CD14-positive monocyte (primary cell): Measurements from ENCODE around the gene KRT75. TPM values are rescaled to one million over a fixed set of nuclear protein-coding genes. Genes with fewer than 3 reads are reported as not detected.

ENCODE experiments used
- DNase-seq, 3 donors: peaks; one replicate each; pipeline ENCODE4 v3.0.0-alpha.2; 2011 to 2022
- H2AFZ ChIP-seq: 2 replicates; pipeline ENCODE4 v1.6.0; 2012; ENCODE audit warnings: mild to moderate bottlenecking, low read depth, low read length, inconsistent platforms; ENCODE audit not compliant: insufficient read depth, poor library complexity, severe bottlenecking
- H3K27ac ChIP-seq, 2 donors: 1 replicate in 1 of 2; 2 replicates in 1 of 2; pipeline ENCODE4 v1.5.1; 2012 to 2013; ENCODE audit warnings: low read length in 2 of 2, control low read depth in 1 of 2, inconsistent platforms in 1 of 2, low read depth in 1 of 2, mild to moderate bottlenecking in 1 of 2
- H3K27me3 ChIP-seq, 2 donors: one replicate each; pipeline versions ENCODE4 v1.6.0 to v1.6.1; 2011 to 2013; ENCODE audit warnings: low read length in 2 of 2; ENCODE audit not compliant: control insufficient read depth in 2 of 2, insufficient read depth in 2 of 2
- H3K36me3 ChIP-seq, 2 donors: replicated peaks in 1 of 2; 1 replicate in 1 of 2; 2 replicates in 1 of 2; pipeline versions ENCODE4 v1.5.1 to v1.6.1; 2012 to 2013; ENCODE audit warnings: low read length in 2 of 2, control low read depth in 1 of 2, inconsistent platforms in 1 of 2, mild to moderate bottlenecking in 1 of 2; ENCODE audit not compliant: insufficient read depth in 2 of 2, control insufficient read depth in 1 of 2
- H3K4me1 ChIP-seq, 2 donors: 1 replicate in 1 of 2; 2 replicates in 1 of 2; pipeline versions ENCODE4 v1.5.1 to v1.6.1; 2012 to 2013; ENCODE audit warnings: low read length in 2 of 2, control low read depth in 1 of 2, inconsistent platforms in 1 of 2, mild to moderate bottlenecking in 1 of 2, moderate library complexity in 1 of 2; ENCODE audit not compliant: insufficient read depth in 2 of 2, control insufficient read depth in 1 of 2
- H3K4me2 ChIP-seq: replicated peaks from 2 replicates; pipeline ENCODE3; 2012; ENCODE audit warnings: low read length, moderate library complexity, mild to moderate bottlenecking; ENCODE audit not compliant: poor library complexity, severe bottlenecking; ENCODE audit errors: extremely low read depth
- H3K4me3 ChIP-seq, 3 experiments: fragments of 200-600 bp in 1 of 3; sonication (generic) in 1 of 3; replicated peaks in 1 of 3; 1 replicate in 2 of 3; 2 replicates in 1 of 3; pipeline ENCODE4 v1.5.1; 2011 to 2013; ENCODE audit warnings: low read length in 3 of 3, mild to moderate bottlenecking in 3 of 3, control low read depth in 2 of 3, low read depth in 2 of 3, inconsistent platforms in 1 of 3, moderate library complexity in 1 of 3
- H3K79me2 ChIP-seq: 2 replicates; pipeline ENCODE4 v1.6.0; 2012; ENCODE audit warnings: mild to moderate bottlenecking, control low read depth, inconsistent platforms, low read length, moderate library complexity; ENCODE audit not compliant: insufficient read depth
- H3K9ac ChIP-seq: 2 replicates; pipeline ENCODE4 v1.6.0; 2017; ENCODE audit warnings: low read length, mild to moderate bottlenecking; ENCODE audit not compliant: insufficient read depth, poor library complexity, severe bottlenecking
- H3K9me3 ChIP-seq, 2 donors: replicated peaks in 1 of 2; 1 replicate in 1 of 2; 2 replicates in 1 of 2; pipeline versions ENCODE4 v1.5.1 to v1.6.1; 2012 to 2013; ENCODE audit warnings: low read length in 2 of 2, control low read depth in 1 of 2; ENCODE audit not compliant: control insufficient read depth in 1 of 2, insufficient read depth in 1 of 2
- H4K20me1 ChIP-seq: 2 replicates; pipeline ENCODE4 v1.6.0; 2012; ENCODE audit warnings: mild to moderate bottlenecking, low read length, control low read depth, moderate library complexity; ENCODE audit not compliant: insufficient read depth
- H3K27ac Mint-ChIP-seq, 7 donors: one replicate each; pipeline ENCODE4 v1.8.0; 2020; ENCODE audit warnings: mild to moderate bottlenecking in 7 of 7, mixed read lengths in 7 of 7, moderate library complexity in 6 of 7, inconsistent platforms in 2 of 7
- H3K27me3 Mint-ChIP-seq, 3 donors: one replicate each; pipeline ENCODE4 v1.8.0; 2021 to 2022; ENCODE audit warnings: low read depth in 3 of 3, mild to moderate bottlenecking in 3 of 3, mixed read lengths in 3 of 3, moderate library complexity in 3 of 3, inconsistent platforms in 1 of 3
- H3K36me3 Mint-ChIP-seq, 2 donors: one replicate each; pipeline ENCODE4 v1.8.0; 2020; ENCODE audit warnings: mixed read lengths in 2 of 2, inconsistent platforms in 1 of 2, mild to moderate bottlenecking in 1 of 2
- H3K4me1 Mint-ChIP-seq: one replicate; pipeline ENCODE4 v1.8.0; 2020; ENCODE audit warnings: mild to moderate bottlenecking, mixed read lengths
- H3K4me3 Mint-ChIP-seq, 2 donors: one replicate each; pipeline ENCODE4 v1.8.0; 2020; ENCODE audit warnings: mild to moderate bottlenecking in 2 of 2, mixed read lengths in 2 of 2, moderate library complexity in 1 of 2
- H3K9me3 Mint-ChIP-seq, 7 donors: one replicate each; pipeline ENCODE4 v1.8.0; 2020 to 2022; ENCODE audit warnings: mixed read lengths in 7 of 7, mild to moderate bottlenecking in 6 of 7, moderate library complexity in 6 of 7, inconsistent platforms in 2 of 7
- WGBS: methylation state at CpG from one replicate; pipeline ENCODE4 v1.1.5; 2013; ENCODE audit warnings: missing lambda C conversion rate; ENCODE audit not compliant: insufficient coverage; 5-methylcytosine and 5-hydroxymethylcytosine counted together
- intact Hi-C, 2 donors: fragments of 100-400 bp; cut with micrococcal nuclease; formaldehyde crosslinking; loops; one replicate each; pipeline versions ENCODE4 v1.15.0 to v1.15.1; 2023
- polyA plus RNA-seq, 3 donors: library from polyadenylated mRNA; depleted of rRNA in 1 of 3; unstranded in 2 of 3; stranded (reverse) in 1 of 3; fragments of 300-500 nt in 2 of 3; fragments of >200 nt in 1 of 3; fragmentation: Illumina TruSeq in 2 of 3; gene quantifications; 1 replicate in 2 of 3; 2 replicates in 1 of 3; pipeline ENCODE4 v1.2.3, GENCODE V29; 2012 to 2021
- TF ChIP-seq, protein P1 (sequence below): fragments of 200-600 bp; IDR thresholded peaks from one replicate; pipeline ENCODE4 v1.8.0; 2022; ENCODE audit warnings: antibody characterized with exemption, mild to moderate bottlenecking

KRT75 gene
- polyA plus RNA-seq, 3 donors = not detected

DNA sequence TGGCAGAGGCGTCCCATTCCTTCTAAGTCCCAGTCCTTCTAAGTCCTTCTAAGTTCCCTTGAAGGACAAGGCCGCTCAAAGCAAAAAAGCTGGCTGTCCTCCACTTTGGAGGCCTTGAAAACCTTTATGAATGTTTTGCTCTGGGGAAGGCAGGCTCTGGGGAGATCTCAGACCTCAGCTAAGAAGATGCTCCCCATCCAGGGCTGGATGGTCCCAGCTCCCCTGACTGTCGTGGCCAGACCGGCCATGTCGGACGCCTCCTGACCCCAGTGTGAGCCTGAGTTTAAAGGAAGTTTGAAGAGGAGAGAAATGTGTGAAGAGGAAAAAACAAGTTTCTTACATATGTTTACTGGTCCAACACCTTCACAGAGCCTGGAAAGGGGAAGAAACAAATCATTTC is 54.6 kb downstream of the KRT75 start:
- Histone ChIP-seq H3K27ac (no peak overlapping the region), H3K4me3 (no peak overlapping the region), H3K27me3 (no peaks in the 10 kb centered on the region), H3K4me1 (no peaks in the 10 kb centered on the region), H4K20me1 (no peaks in the 10 kb centered on the region), H3K9me3 (no peaks in the 10 kb centered on the region), H3K9ac (no peak overlapping the region), H3K79me2 (no peaks in the 10 kb centered on the region), H3K36me3 (no peaks in the 10 kb centered on the region), H2AFZ (no peak overlapping the region), H3K4me2 (no peak overlapping the region)
- WGBS = no CpG with 5 or more reads among the region's 6 CpGs
- DNase-seq = no peak
- Mint-ChIP-seq H3K27ac (no peak overlapping the region), H3K9me3 (no peaks in the 10 kb centered on the region), H3K36me3 (no peaks in the 10 kb centered on the region), H3K4me3 (no peak overlapping the region), H3K27me3 (peaks cover 3 to 4% (median 3%) of the 10 kb centered on the region in 3 donors), H3K4me1 (no peaks in the 10 kb centered on the region)
- TF ChIP-seq, protein P1, sequence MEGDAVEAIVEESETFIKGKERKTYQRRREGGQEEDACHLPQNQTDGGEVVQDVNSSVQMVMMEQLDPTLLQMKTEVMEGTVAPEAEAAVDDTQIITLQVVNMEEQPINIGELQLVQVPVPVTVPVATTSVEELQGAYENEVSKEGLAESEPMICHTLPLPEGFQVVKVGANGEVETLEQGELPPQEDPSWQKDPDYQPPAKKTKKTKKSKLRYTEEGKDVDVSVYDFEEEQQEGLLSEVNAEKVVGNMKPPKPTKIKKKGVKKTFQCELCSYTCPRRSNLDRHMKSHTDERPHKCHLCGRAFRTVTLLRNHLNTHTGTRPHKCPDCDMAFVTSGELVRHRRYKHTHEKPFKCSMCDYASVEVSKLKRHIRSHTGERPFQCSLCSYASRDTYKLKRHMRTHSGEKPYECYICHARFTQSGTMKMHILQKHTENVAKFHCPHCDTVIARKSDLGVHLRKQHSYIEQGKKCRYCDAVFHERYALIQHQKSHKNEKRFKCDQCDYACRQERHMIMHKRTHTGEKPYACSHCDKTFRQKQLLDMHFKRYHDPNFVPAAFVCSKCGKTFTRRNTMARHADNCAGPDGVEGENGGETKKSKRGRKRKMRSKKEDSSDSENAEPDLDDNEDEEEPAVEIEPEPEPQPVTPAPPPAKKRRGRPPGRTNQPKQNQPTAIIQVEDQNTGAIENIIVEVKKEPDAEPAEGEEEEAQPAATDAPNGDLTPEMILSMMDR = no peak
- intact Hi-C loops = no loop called here

- no peak overlapping the region for H3K4me2 ChIP-seq
- no peaks in the 10 kb centered on the region for H3K4me1 ChIP-seq
- no peak overlapping the region for H3K9ac ChIP-seq
- no peaks in the 10 kb centered on the region for H3K9me3 ChIP-seq
- intact Hi-C loops = no loop called here
- TF ChIP-seq, protein P1 = no peak
- H3K4me1 Mint-ChIP-seq = no peaks in the 10 kb centered on the region
- no peaks in the 10 kb centered on the region for H3K36me3 ChIP-seq
- no peak for DNase-seq
- H3K9me3 Mint-ChIP-seq = peaks cover 0 to 4% (median 2%) of the 10 kb centered on the region in 7 donors
- H3K79me2 ChIP-seq = no peaks in the 10 kb centered on the region
- no peak overlapping the region for H3K27ac ChIP-seq
- H3K4me3 Mint-ChIP-seq = no peak overlapping the region
- H3K27me3 ChIP-seq = no peaks in the 10 kb centered on the region
- H3K36me3 Mint-ChIP-seq = no peaks in the 10 kb centered on the region
- H3K4me3 ChIP-seq = no peak overlapping the region
- H2AFZ ChIP-seq = no peak overlapping the region
- H3K27ac Mint-ChIP-seq = no peak overlapping the region
- WGBS = 83% methylated on average over 11 of the region's 19 CpGs
- H4K20me1 ChIP-seq = no peaks in the 10 kb centered on the region
- peaks cover 1 to 4% (median 2%) of the 10 kb centered on the region in 3 donors for H3K27me3 Mint-ChIP-seq
Observed at GRCh38 chr12:52378091-52378490, 56.1 kb downstream of the KRT75 start.
